Lung (tissue), 12 donors: ENCODE measurements around the gene COL6A2. TPM values are rescaled to one million over a fixed set of nuclear protein-coding genes. Genes with fewer than 3 reads are reported as not detected.
A peak's percentile ranks its signal among the peaks of the same experiment; 100 is the strongest.

Experiments
- ATAC-seq: fragments of 200-7000 bp; cut with Tn5 transposase; one replicate; pipeline ENCODE4 v1.9.1; 2020; ENCODE audit warnings: moderate number of reproducible peaks; ENCODE audit not compliant: insufficient read depth, low FRiP score
- DNase-seq, 3 donors: peaks; one replicate each; pipeline ENCODE4 v3.0.0-alpha.2; 2013 to 2017
- H3K27ac ChIP-seq, 2 donors: one replicate each; pipeline ENCODE4 v1.5.1; 2013; ENCODE audit warnings: mild to moderate bottlenecking in 2 of 2, moderate library complexity in 2 of 2, control low read depth in 1 of 2, inconsistent platforms in 1 of 2, low read depth in 1 of 2, low read length in 1 of 2
- H3K27me3 ChIP-seq, 3 donors: one replicate each; pipeline ENCODE4 v1.5.1; 2013; ENCODE audit warnings: low read length in 2 of 3; ENCODE audit not compliant: control insufficient read depth in 3 of 3, insufficient read depth in 3 of 3
- H3K36me3 ChIP-seq, 4 donors: one replicate each; pipeline ENCODE4 v1.5.1; 2013; ENCODE audit warnings: low read length in 4 of 4, mild to moderate bottlenecking in 1 of 4, moderate library complexity in 1 of 4; ENCODE audit not compliant: control insufficient read depth in 4 of 4, insufficient read depth in 4 of 4
- H3K4me1 ChIP-seq, 5 donors: one replicate each; pipeline ENCODE4 v1.5.1; 2013; ENCODE audit warnings: low read length in 5 of 5, mild to moderate bottlenecking in 2 of 5, moderate library complexity in 1 of 5; ENCODE audit not compliant: control insufficient read depth in 5 of 5, insufficient read depth in 5 of 5
- H3K4me3 ChIP-seq: one replicate; pipeline ENCODE4 v1.5.1; 2013; ENCODE audit warnings: mild to moderate bottlenecking, control low read depth, moderate library complexity
- H3K9ac ChIP-seq, 2 donors: one replicate each; pipeline ENCODE4 v1.5.1; 2013; ENCODE audit warnings: low read length in 2 of 2, control low read depth in 1 of 2; ENCODE audit not compliant: insufficient read depth in 1 of 2
- H3K9me3 ChIP-seq, 4 donors: one replicate each; pipeline ENCODE4 v1.5.1; 2013; ENCODE audit warnings: low read length in 3 of 4, mild to moderate bottlenecking in 1 of 4, moderate library complexity in 1 of 4; ENCODE audit not compliant: control insufficient read depth in 4 of 4, insufficient read depth in 3 of 4
- CTCF ChIP-seq: IDR thresholded peaks from 2 replicates; pipeline ENCODE4 v1.5.1; 2012; ENCODE audit warnings: mild to moderate bottlenecking; ENCODE audit errors: control extremely low read depth, extremely low read depth
- WGBS, 2 donors: extraction: QIAGEN DNeasy Blood & Tissue Kit; methylation state at CpG; one replicate each; pipeline ENCODE4 v1.1.7; 2013; 5-methylcytosine and 5-hydroxymethylcytosine counted together
- polyA plus RNA-seq, 2 donors: library from polyadenylated mRNA; stranded (reverse); fragments of 200-250 nt; gene quantifications; one replicate each; pipeline ENCODE4 v1.2.1, GENCODE V29; 2013
- total RNA-seq, 2 donors: library from RNA; depleted of rRNA in 1 of 2; stranded (reverse); fragments of >200 nt in 1 of 2; gene quantifications; one replicate each; pipeline ENCODE4 v1.2.1, GENCODE V29; 2014 to 2021
- donor health status: control.
- donor health status: control.
- donor health status: Bipolar disorder and iron deficiency.
- donor health status: healthy.
- donor health status: DM: yes; HTN: yes; CAD: no.

The COL6A2 gene
- total and polyA plus RNA-seq, 4 donors: 192 to 466 (median 292) TPM

- Histone ChIP-seq H3K4me1 (peaks cover 0 to 26% (median 7%) of the 10 kb centered on the region in 5 donors), H3K9me3 (peaks cover 0 to 5% (median 0%) of the 10 kb centered on the region in 4 donors), H3K27me3 (peaks cover 0 to 2% (median 0%) of the 10 kb centered on the region in 3 donors), H3K4me3 (no peak overlapping the region), H3K9ac (no peak overlapping the region), H3K36me3 (no peaks in the 10 kb centered on the region), H3K27ac (no peak overlapping the region)
- 81 to 86% methylated on average over 14 of the region's 14 CpGs for WGBS, 2 donors
- no peak for ATAC-seq
- no peak for DNase-seq
- no peak for TF ChIP-seq CTCF
Measured at GRCh38 chr21:46094401-46095082, 3.4 kb upstream of the COL6A2 start.

GRCh38 chr21:46095083-46095719 lies 2.7 kb upstream of the COL6A2 start:
- WGBS, 2 donors: 80% methylated on average over 16 of the region's 16 CpGs
- no peak for TF ChIP-seq CTCF
- Histone ChIP-seq H3K9me3 (peaks cover 0 to 5% (median 0%) of the 10 kb centered on the region in 4 donors), H3K9ac (no peak overlapping the region), H3K27ac (no peak overlapping the region), H3K27me3 (peaks cover 0 to 8% (median 0%) of the 10 kb centered on the region in 3 donors), H3K4me1 (peaks cover 0 to 26% (median 7%) of the 10 kb centered on the region in 5 donors), H3K36me3 (no peaks in the 10 kb centered on the region), H3K4me3 (no peak overlapping the region)
- no peak for ATAC-seq
- DNase-seq: no peak

GRCh38 chr21:46095814-46096595 lies 1.9 kb upstream of the COL6A2 start:
- H3K9me3 ChIP-seq: peaks cover 0 to 8% (median 2%) of the 10 kb centered on the region in 4 donors
- peaks cover 0 to 26% (median 7%) of the 10 kb centered on the region in 5 donors for H3K4me1 ChIP-seq
- DNase-seq (peak in 1 of 3 donors; percentile 11), ATAC-seq (no peak)
- H3K27me3 ChIP-seq: peaks cover 0 to 16% (median 3%) of the 10 kb centered on the region in 3 donors
- no peak overlapping the region for H3K4me3 ChIP-seq
- peaks cover 0 to 3% (median 2%) of the 10 kb centered on the region in 4 donors for H3K36me3 ChIP-seq
- no peak overlapping the region for H3K27ac ChIP-seq
- H3K9ac ChIP-seq: no peak overlapping the region
- no peak for TF ChIP-seq CTCF
- 89 to 92% methylated on average over 12 of the region's 12 CpGs for WGBS, 2 donors
